Spleen (tissue), 11 donors: Measurements from ENCODE around the gene DAPL1. TPM values are rescaled to one million over a fixed set of nuclear protein-coding genes. Genes with fewer than 3 reads are reported as not detected.

ENCODE experiments used
- DNase-seq: peaks from one replicate; pipeline ENCODE4 v3.0.0-alpha.2; 2020
- H3K27ac ChIP-seq, 8 donors: fragments of 200-600 bp; sonication (generic) in 7 of 8; 1 replicate in 4 of 8; 2 replicates in 4 of 8; pipeline versions ENCODE4 v1.5.0 to v1.8.0; 2016 to 2021; ENCODE audit warnings: inconsistent platforms in 4 of 8, mild to moderate bottlenecking in 4 of 8, moderate library complexity in 1 of 8
- H3K27me3 ChIP-seq, 7 donors: fragments of 200-600 bp; sonication (generic) in 6 of 7; replicated peaks in 1 of 7; 1 replicate in 4 of 7; 2 replicates in 3 of 7; pipeline versions ENCODE4 v1.5.0 to v1.8.0; 2016 to 2021; ENCODE audit warnings: inconsistent platforms in 3 of 7, mild to moderate bottlenecking in 1 of 7
- H3K36me3 ChIP-seq, 6 donors: fragments of 200-600 bp; sonication (generic) in 5 of 6; 1 replicate in 4 of 6; 2 replicates in 2 of 6; pipeline versions ENCODE4 v1.5.0 to v1.8.0; 2016 to 2021; ENCODE audit warnings: inconsistent platforms in 2 of 6
- H3K4me1 ChIP-seq, 6 donors: fragments of 200-600 bp; sonication (generic) in 5 of 6; 1 replicate in 3 of 6; 2 replicates in 3 of 6; pipeline versions ENCODE4 v1.5.0 to v1.8.0; 2016 to 2021; ENCODE audit warnings: inconsistent platforms in 3 of 6
- H3K4me3 ChIP-seq, 8 donors: fragments of 200-600 bp; sonication (generic) in 7 of 8; 1 replicate in 4 of 8; 2 replicates in 4 of 8; pipeline versions ENCODE4 v1.5.0 to v1.8.0; 2016 to 2021; ENCODE audit warnings: inconsistent platforms in 4 of 8, mild to moderate bottlenecking in 4 of 8, moderate library complexity in 2 of 8
- H3K9me3 ChIP-seq, 8 donors: fragments of 200-600 bp; sonication (generic) in 7 of 8; 1 replicate in 4 of 8; 2 replicates in 4 of 8; pipeline versions ENCODE4 v1.5.0 to v1.8.0; 2016 to 2021; ENCODE audit warnings: inconsistent platforms in 4 of 8
- POLR2A ChIP-seq, 3 donors: fragments of 450-650 bp; IDR thresholded peaks; one replicate each; pipeline ENCODE4 v1.5.1; 2017; ENCODE audit warnings: antibody characterized with exemption in 3 of 3, mild to moderate bottlenecking in 1 of 3
- POLR2AphosphoS5 ChIP-seq, 3 donors: sonication (generic); formaldehyde crosslinking; IDR thresholded peaks; one replicate each; pipeline ENCODE4 v1.5.1; 2017; ENCODE audit warnings: antibody characterized with exemption in 3 of 3
- WGBS, 5 donors: extraction: QIAGEN DNeasy Blood & Tissue Kit in 3 of 5; methylation state at CpG; one replicate each; pipeline versions ENCODE4 v1.1.5 to v1.1.7; 2013 to 2018; 5-methylcytosine and 5-hydroxymethylcytosine counted together
- intact Hi-C: fragments of 100-400 bp; cut with DNase I; formaldehyde crosslinking; loops from one replicate; pipeline ENCODE4 v1.15.0; 2023; ENCODE audit warnings: low total_unique reads
- polyA plus RNA-seq, 3 donors: library from polyadenylated mRNA; stranded (reverse); fragments of 200-250 nt; gene quantifications; one replicate each; pipeline ENCODE4 v1.2.1, GENCODE V29; 2013
- total RNA-seq, 7 donors: library from RNA; depleted of rRNA in 3 of 7; stranded (reverse); fragments of >200 nt in 3 of 7; fragmentation: NEBNext Ultra II Directional in 4 of 7; extraction: Animal tissue kit (Norgen Biotek cat#: 25700) in 4 of 7; gene quantifications; one replicate each; pipeline versions ENCODE4 v1.1.0 to v1.2.1, GENCODE V29; 2016 to 2021
- TF ChIP-seq, protein P1 (sequence below), 11 experiments: fragments of 200-600 bp in 7 of 11; fragments of 450-650 bp in 4 of 11; sonication (generic) in 4 of 11; IDR thresholded peaks in 8 of 11; conservative IDR thresholded peaks in 3 of 11; 1 replicate in 7 of 11; 2 replicates in 4 of 11; pipeline versions ENCODE4 v1.4.0 to v1.8.0; 2016 to 2021; ENCODE audit warnings: antibody characterized with exemption in 11 of 11, inconsistent platforms in 4 of 11, mild to moderate bottlenecking in 1 of 11
- donor health status: healthy with polysubstance abuse.
- donor health status: DM: no; HTN: no; CAD: no; lungs with moderate emphysema.
- donor health status: DM: no; HTN: no; CAD: no.
- donor health status: Bipolar disorder and iron deficiency.
- donor health status: healthy.
- donor health status: DM: no; HTN: no; CAD: no.
- donor health status: DM: yes; HTN: yes; CAD: no.

Gene DAPL1
- total and polyA plus RNA-seq, 10 donors, result 0.21 to 4.1 (median 0.73) TPM; not detected in 7

GRCh38 chr2:158782136-158782535 lies 13.0 kb upstream of the DAPL1 start:
- DNase-seq, result no peak
- Histone ChIP-seq H3K4me3 (no peak overlapping the region), H3K4me1 (peaks cover 0 to 3% (median 0%) of the 10 kb centered on the region in 6 donors), H3K27ac (no peak overlapping the region), H3K9me3 (peaks cover 0 to 4% (median 4%) of the 10 kb centered on the region in 8 donors), H3K36me3 (no peaks in the 10 kb centered on the region), H3K27me3 (peaks cover 0 to 29% (median 0%) of the 10 kb centered on the region in 7 donors)
- WGBS, 5 donors, result 93 to 97% (median 95%) methylated on average over 11 of the region's 11 CpGs
- intact Hi-C loops, result no loop called here
- TF ChIP-seq, protein P1, sequence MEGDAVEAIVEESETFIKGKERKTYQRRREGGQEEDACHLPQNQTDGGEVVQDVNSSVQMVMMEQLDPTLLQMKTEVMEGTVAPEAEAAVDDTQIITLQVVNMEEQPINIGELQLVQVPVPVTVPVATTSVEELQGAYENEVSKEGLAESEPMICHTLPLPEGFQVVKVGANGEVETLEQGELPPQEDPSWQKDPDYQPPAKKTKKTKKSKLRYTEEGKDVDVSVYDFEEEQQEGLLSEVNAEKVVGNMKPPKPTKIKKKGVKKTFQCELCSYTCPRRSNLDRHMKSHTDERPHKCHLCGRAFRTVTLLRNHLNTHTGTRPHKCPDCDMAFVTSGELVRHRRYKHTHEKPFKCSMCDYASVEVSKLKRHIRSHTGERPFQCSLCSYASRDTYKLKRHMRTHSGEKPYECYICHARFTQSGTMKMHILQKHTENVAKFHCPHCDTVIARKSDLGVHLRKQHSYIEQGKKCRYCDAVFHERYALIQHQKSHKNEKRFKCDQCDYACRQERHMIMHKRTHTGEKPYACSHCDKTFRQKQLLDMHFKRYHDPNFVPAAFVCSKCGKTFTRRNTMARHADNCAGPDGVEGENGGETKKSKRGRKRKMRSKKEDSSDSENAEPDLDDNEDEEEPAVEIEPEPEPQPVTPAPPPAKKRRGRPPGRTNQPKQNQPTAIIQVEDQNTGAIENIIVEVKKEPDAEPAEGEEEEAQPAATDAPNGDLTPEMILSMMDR (IDR thresholded peaks at IDR 0.05 in 8 of 11, conservative IDR thresholded peaks at IDR 0.05 in 3 of 11), result no peak
- TF ChIP-seq POLR2AphosphoS5 (IDR thresholded peaks at IDR 0.05) (no peak), POLR2A (IDR thresholded peaks at IDR 0.05) (no peak)

DNA sequence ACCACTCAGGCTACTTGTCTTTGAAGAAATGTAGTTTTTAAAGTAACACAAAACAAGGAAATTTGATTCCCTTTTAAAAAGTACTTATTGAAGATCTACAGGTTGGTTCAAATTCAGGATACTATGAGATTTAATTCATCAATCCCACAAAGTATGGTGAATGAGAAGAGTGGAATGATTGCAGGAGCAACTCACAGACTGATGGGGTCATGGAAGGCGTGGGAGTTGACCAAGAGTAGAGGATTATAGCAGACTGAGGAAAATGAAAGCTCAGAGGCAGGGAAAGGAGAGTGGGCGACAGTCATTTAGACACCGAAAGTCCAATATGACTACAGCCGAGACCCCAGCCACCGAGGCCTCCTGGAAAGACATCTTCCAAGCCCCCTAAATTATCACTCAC lies 12.5 kb upstream of the DAPL1 start:
- Histone ChIP-seq H3K4me3 (no peak overlapping the region), H3K27me3 (peaks cover 0 to 29% (median 0%) of the 10 kb centered on the region in 7 donors), H3K27ac (no peak overlapping the region), H3K4me1 (peaks cover 0 to 3% (median 0%) of the 10 kb centered on the region in 6 donors), H3K9me3 (peaks cover 0 to 9% (median 6%) of the 10 kb centered on the region in 8 donors), H3K36me3 (no peaks in the 10 kb centered on the region)
- TF ChIP-seq, protein P1 (IDR thresholded peaks at IDR 0.05 in 8 of 11, conservative IDR thresholded peaks at IDR 0.05 in 3 of 11), result no peak
- TF ChIP-seq POLR2AphosphoS5 (IDR thresholded peaks at IDR 0.05) (no peak), POLR2A (IDR thresholded peaks at IDR 0.05) (no peak)
- WGBS, 5 donors, result 74 to 93% (median 76%) methylated on average over 5 of the region's 5 CpGs
- intact Hi-C loops, result no loop called here
- DNase-seq, result no peak

DNA sequence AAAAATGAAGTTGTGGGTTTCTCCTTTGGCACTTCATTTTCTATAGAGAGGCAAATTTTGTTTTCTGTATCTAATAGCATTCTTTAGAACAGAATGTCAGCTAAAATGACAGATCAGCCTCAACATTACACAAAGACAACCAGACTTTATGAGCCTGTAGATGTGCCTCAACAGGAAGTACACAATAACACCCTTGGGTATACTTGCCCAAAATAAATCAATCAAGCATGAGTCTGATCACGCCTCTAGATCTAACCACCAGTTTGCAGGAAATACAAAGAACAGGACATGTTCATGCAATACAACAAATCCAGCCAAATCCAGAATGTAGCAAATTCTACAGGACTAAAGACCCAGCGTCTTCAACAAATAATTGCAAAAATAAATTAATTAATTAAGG lies 11.2 kb upstream of the DAPL1 start:
- Histone ChIP-seq H3K9me3 (peaks cover 0 to 13% (median 6%) of the 10 kb centered on the region in 8 donors), H3K27ac (peak overlapping the region in 2 of 8 donors; percentile 22 to 38), H3K36me3 (no peaks in the 10 kb centered on the region), H3K4me1 (peaks cover 0 to 3% (median 0%) of the 10 kb centered on the region in 6 donors), H3K27me3 (peaks cover 0 to 29% (median 0%) of the 10 kb centered on the region in 7 donors), H3K4me3 (no peak overlapping the region)
- intact Hi-C loops, result no loop called here
- TF ChIP-seq POLR2A (IDR thresholded peaks at IDR 0.05) (no peak), POLR2AphosphoS5 (IDR thresholded peaks at IDR 0.05) (no peak)
- TF ChIP-seq, protein P1 (IDR thresholded peaks at IDR 0.05 in 8 of 11, conservative IDR thresholded peaks at IDR 0.05 in 3 of 11), result no peak
- 37 to 51% (median 43%) methylated on average over 2 of the region's 2 CpGs for WGBS, 5 donors
- no peak for DNase-seq

GRCh38 chr2:158786897-158787296 lies 8.2 kb upstream of the DAPL1 start:
- Histone ChIP-seq H3K4me3 (no peak overlapping the region), H3K27me3 (peaks cover 0 to 19% (median 0%) of the 10 kb centered on the region in 7 donors), H3K36me3 (no peaks in the 10 kb centered on the region), H3K9me3 (peaks cover 0 to 13% (median 6%) of the 10 kb centered on the region in 8 donors), H3K4me1 (peaks cover 0 to 3% (median 0%) of the 10 kb centered on the region in 6 donors), H3K27ac (no peak overlapping the region)
- WGBS, 5 donors, result 91 to 93% (median 93%) methylated on average over 6 to 8 of the region's 8 CpGs
- DNase-seq, result no peak
- TF ChIP-seq POLR2AphosphoS5 (IDR thresholded peaks at IDR 0.05), result no peak
- no peak for TF ChIP-seq POLR2A (IDR thresholded peaks at IDR 0.05)
- TF ChIP-seq, protein P1 (IDR thresholded peaks at IDR 0.05 in 8 of 11, conservative IDR thresholded peaks at IDR 0.05 in 3 of 11), result no peak
- intact Hi-C loops, result no loop called here
